Fibroblast of lung (primary cell): ENCODE results near the gene KCNQ1OT1. TPM values are rescaled to one million over a fixed set of nuclear protein-coding genes. Genes with fewer than 3 reads are reported as not detected.

ENCODE experiments used
- DNase-seq, 2 donors: peaks; one replicate each; pipeline versions ENCODE4 v3.0.0 to v3.0.0-alpha.2; 2010; ENCODE audit warnings: low read depth in 2 of 2
- H2AFZ ChIP-seq: 2 replicates; pipeline ENCODE4 v1.5.1; 2012; ENCODE audit warnings: low read length, control low read depth, inconsistent platforms
- H3K27ac ChIP-seq: 2 replicates; pipeline ENCODE4 v1.5.1; 2011; ENCODE audit warnings: low read length, control low read depth; ENCODE audit not compliant: insufficient read depth
- H3K27me3 ChIP-seq: 2 replicates; pipeline ENCODE4 v1.5.1; 2011; ENCODE audit warnings: mild to moderate bottlenecking, low read length; ENCODE audit not compliant: control insufficient read depth, insufficient read depth
- H3K36me3 ChIP-seq: 2 replicates; pipeline ENCODE4 v1.5.1; 2011; ENCODE audit warnings: low read length; ENCODE audit not compliant: control insufficient read depth, insufficient read depth
- H3K4me1 ChIP-seq: 2 replicates; pipeline ENCODE4 v1.5.1; 2011; ENCODE audit warnings: low read length; ENCODE audit not compliant: control insufficient read depth, insufficient read depth; ENCODE audit errors: extremely low read depth
- H3K4me2 ChIP-seq: 2 replicates; pipeline ENCODE4 v1.5.1; 2011; ENCODE audit warnings: low read length, control low read depth; ENCODE audit not compliant: insufficient read depth; ENCODE audit errors: extremely low read depth
- H3K4me3 ChIP-seq, 4 experiments: fragments of 200-600 bp in 1 of 4; sonication (generic) in 1 of 4; replicated peaks in 1 of 4; 2 replicates each; pipeline ENCODE4 v1.5.1; 2011 to 2016; ENCODE audit warnings: low read length in 4 of 4, low read depth in 3 of 4, mild to moderate bottlenecking in 3 of 4, control low read depth in 2 of 4, inconsistent platforms in 1 of 4, mixed read lengths in 1 of 4; ENCODE audit not compliant: insufficient read depth in 1 of 4; ENCODE audit errors: control extremely low read depth in 1 of 4
- H3K79me2 ChIP-seq: 2 replicates; pipeline ENCODE4 v1.5.1; 2012; ENCODE audit warnings: mild to moderate bottlenecking, low read length, inconsistent platforms; ENCODE audit not compliant: control insufficient read depth, insufficient read depth
- H3K9ac ChIP-seq: 2 replicates; pipeline ENCODE4 v1.5.1; 2011; ENCODE audit warnings: mild to moderate bottlenecking, low read length, control low read depth; ENCODE audit not compliant: insufficient read depth
- H3K9me3 ChIP-seq: 2 replicates; pipeline ENCODE4 v1.5.1; 2012; ENCODE audit warnings: low read depth, low read length; ENCODE audit not compliant: control insufficient read depth, insufficient read depth
- H4K20me1 ChIP-seq: 2 replicates; pipeline ENCODE4 v1.5.1; 2011; ENCODE audit warnings: low read length; ENCODE audit not compliant: control insufficient read depth, insufficient read depth; ENCODE audit errors: extremely low read depth
- CTCF ChIP-seq, 2 donors: IDR thresholded peaks in 1 of 2; conservative IDR thresholded peaks in 1 of 2; 1 replicate in 1 of 2; 2 replicates in 1 of 2; pipeline ENCODE4 v1.5.1; 2011 to 2012; ENCODE audit warnings: low read length in 2 of 2, control low read depth in 1 of 2, inconsistent platforms in 1 of 2, low read depth in 1 of 2, mild to moderate bottlenecking in 1 of 2
- EZH2 ChIP-seq: IDR thresholded peaks from 2 replicates; pipeline ENCODE4 v1.5.1; 2012; ENCODE audit warnings: low read length, control low read depth, mild to moderate bottlenecking; ENCODE audit errors: missing control alignments
- polyA plus RNA-seq, 2 donors: library from polyadenylated mRNA; depleted of rRNA in 1 of 2; stranded (reverse) in 1 of 2; unstranded in 1 of 2; fragments of >200 nt; gene quantifications; 2 replicates each; pipeline ENCODE4 v1.2.1, GENCODE V29; 2011 to 2012; ENCODE audit warnings: missing spikeins in 1 of 2
- total RNA-seq: library from RNA; depleted of rRNA; stranded (reverse); fragments of >200 nt; gene quantifications from 2 replicates; pipeline ENCODE4 v1.2.1, GENCODE V29; 2014

Gene KCNQ1OT1
- total and polyA plus RNA-seq, 2 donors (not counting 1 experiment from before 2014, with no cell fraction given) = 0.11 to 1.8 TPM

GRCh38 chr11:2576549-2576948 lies 123.2 kb downstream of the KCNQ1OT1 start:
- Histone ChIP-seq H3K36me3 (no peaks in the 10 kb centered on the region), H3K79me2 (no peaks in the 10 kb centered on the region), H3K4me1 (no peaks in the 10 kb centered on the region), H2AFZ (no peak overlapping the region), H3K4me3 (no peak overlapping the region), H4K20me1 (no peaks in the 10 kb centered on the region), H3K4me2 (no peak overlapping the region), H3K9me3 (no peaks in the 10 kb centered on the region), H3K27ac (no peak overlapping the region), H3K9ac (no peak overlapping the region), H3K27me3 (no peaks in the 10 kb centered on the region)
- no peak for TF ChIP-seq EZH2
- no peak for TF ChIP-seq CTCF (conservative IDR thresholded peaks at IDR 0.05 in 1 of 2, IDR thresholded peaks at IDR 0.05 in 1 of 2; ENCODE audit: low read depth in 1 of 2, low read length in 2 of 2)
- DNase-seq = no peak

- no peaks in the 10 kb centered on the region for H3K79me2 ChIP-seq
- H3K27me3 ChIP-seq = no peaks in the 10 kb centered on the region
- no peak overlapping the region for H3K4me2 ChIP-seq
- TF ChIP-seq EZH2 (no peak), CTCF (conservative IDR thresholded peaks at IDR 0.05 in 1 of 2, IDR thresholded peaks at IDR 0.05 in 1 of 2; ENCODE audit: low read depth in 1 of 2, low read length in 2 of 2) (no peak)
- no peak overlapping the region for H3K4me3 ChIP-seq
- H3K4me1 ChIP-seq = no peaks in the 10 kb centered on the region
- H3K9me3 ChIP-seq = no peaks in the 10 kb centered on the region
- DNase-seq = no peak
- no peaks in the 10 kb centered on the region for H3K36me3 ChIP-seq
- H4K20me1 ChIP-seq = no peaks in the 10 kb centered on the region
- no peak overlapping the region for H2AFZ ChIP-seq
- no peak overlapping the region for H3K27ac ChIP-seq
- H3K9ac ChIP-seq = no peak overlapping the region
These were observed 123.7 kb downstream of the KCNQ1OT1 start for GRCh38 chr11:2576111-2576510.

- no peak overlapping the region for H3K4me3 ChIP-seq
- no peaks in the 10 kb centered on the region for H3K9me3 ChIP-seq
- H3K4me2 ChIP-seq = no peak overlapping the region
- H3K36me3 ChIP-seq = no peaks in the 10 kb centered on the region
- H3K4me1 ChIP-seq = no peaks in the 10 kb centered on the region
- no peak for DNase-seq
- TF ChIP-seq EZH2 (no peak), CTCF (conservative IDR thresholded peaks at IDR 0.05 in 1 of 2, IDR thresholded peaks at IDR 0.05 in 1 of 2; ENCODE audit: low read depth in 1 of 2, low read length in 2 of 2) (no peak)
- no peak overlapping the region for H3K9ac ChIP-seq
- no peaks in the 10 kb centered on the region for H3K27me3 ChIP-seq
- no peak overlapping the region for H3K27ac ChIP-seq
- H3K79me2 ChIP-seq = no peaks in the 10 kb centered on the region
- no peak overlapping the region for H2AFZ ChIP-seq
- H4K20me1 ChIP-seq = no peaks in the 10 kb centered on the region
These were observed 124.2 kb downstream of the KCNQ1OT1 start for GRCh38 chr11:2575591-2576051.
